Umbilical cord (tissue), 2 donors: ENCODE data around the gene MACROD2. TPM values are rescaled to one million over a fixed set of nuclear protein-coding genes. Genes with fewer than 3 reads are reported as not detected.
"Not testable (repeated sequence)": the region's sequence is repeated elsewhere in the genome, so short reads cannot be mapped to it uniquely, and the experiment has no call there.

Experiments used
- DNase-seq: peaks from one replicate; pipeline ENCODE4 v3.0.0-alpha.2; 2015; ENCODE audit warnings: low spot score
- total RNA-seq: library from RNA; depleted of rRNA; stranded (reverse); fragments of >200 nt; gene quantifications from one replicate; pipeline ENCODE4 v1.2.3, GENCODE V29; 2014; ENCODE audit warnings: low replicate concordance; ENCODE audit not compliant: insufficient read depth

Gene MACROD2
- total RNA-seq, 1 donor from 2014 or later = 69.6 TPM

DNA sequence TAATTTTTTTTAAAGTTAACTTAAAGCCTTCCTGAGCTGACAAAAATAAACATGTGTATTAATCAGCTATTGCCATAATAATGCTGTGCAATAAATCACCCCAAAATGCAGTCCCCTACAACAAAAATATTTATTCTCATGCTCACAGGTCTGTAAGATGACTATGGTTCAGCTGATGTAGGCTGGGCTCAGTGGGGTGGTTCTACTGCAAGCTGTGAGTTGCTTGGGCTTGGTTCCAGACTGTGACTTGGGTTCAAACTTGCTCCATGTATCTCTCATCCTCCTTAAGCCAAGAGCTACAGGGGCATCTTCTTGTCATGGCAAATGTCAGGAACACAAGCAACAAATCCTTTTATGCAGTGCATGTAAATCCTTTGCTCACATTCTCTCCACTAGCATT, 1933.6 kb downstream of the MACROD2 start:
- no peak for DNase-seq

DNA sequence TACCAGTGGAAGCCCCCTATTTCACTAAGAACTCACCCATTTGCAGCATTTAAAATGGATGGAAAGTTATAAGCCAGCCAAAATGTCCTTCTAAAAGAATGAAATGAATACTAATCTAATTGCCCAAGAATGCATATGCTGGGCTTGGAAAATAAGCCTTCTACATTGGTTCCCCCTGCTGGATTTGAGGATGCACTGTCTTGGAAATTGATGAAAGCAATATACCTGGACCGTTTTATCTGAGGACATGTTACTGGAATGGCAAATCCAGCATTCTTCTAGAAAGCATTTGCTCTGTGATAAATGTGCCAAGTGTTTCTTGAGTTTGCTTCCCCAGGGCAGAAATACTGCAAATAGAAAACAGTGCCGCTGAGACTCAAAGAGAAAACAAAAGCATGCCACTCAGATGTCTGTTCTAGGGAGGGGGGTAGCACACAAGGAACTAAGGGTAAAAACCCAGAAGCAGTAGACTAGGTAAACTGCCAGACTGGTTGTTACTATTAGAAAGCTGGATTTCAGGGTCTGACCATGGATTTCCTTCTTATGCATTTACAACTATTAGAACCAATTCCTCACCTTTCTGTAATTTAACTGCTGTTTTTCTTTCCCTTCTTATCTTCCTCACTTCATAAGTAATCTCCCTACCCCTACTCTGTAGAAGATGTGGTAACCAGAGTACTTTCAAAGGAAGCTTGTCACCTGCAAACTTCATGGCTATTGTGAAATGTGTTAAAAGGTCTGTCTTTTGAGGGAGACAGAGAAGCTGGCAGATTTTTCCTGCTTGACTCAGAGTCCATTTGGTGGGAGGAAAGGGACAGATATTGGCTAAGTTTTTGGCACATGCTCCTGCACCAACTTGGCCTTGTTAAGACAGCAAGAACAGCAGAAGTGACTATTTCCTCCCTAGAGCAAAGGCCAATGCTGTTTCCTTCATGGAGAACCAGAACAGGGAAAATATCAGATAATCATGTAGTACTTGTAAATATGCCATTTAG, 1935.3 kb downstream of the MACROD2 start:
- DNase-seq = peak; percentile 68

DNA sequence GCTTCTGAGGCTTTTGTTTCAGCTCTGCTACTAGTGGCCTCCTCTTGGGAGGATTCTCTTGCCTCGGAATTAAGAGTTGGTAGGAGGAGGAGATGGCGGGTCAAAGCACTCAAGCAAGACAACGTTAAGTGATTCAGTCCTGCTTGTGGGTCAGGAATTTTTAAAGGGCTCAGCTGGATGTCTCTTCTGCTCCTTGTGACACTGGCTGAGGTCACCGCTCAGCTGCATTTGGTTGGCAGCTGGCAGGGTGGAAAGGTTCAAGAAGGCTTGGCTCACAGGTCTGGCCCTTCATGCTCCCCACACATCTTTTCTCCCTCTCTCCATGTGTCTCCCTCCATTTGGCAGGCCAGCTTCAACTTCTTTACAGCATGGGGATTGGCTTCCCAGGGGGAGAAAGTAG, 1936.6 kb downstream of the MACROD2 start:
- DNase-seq = no peak

DNA sequence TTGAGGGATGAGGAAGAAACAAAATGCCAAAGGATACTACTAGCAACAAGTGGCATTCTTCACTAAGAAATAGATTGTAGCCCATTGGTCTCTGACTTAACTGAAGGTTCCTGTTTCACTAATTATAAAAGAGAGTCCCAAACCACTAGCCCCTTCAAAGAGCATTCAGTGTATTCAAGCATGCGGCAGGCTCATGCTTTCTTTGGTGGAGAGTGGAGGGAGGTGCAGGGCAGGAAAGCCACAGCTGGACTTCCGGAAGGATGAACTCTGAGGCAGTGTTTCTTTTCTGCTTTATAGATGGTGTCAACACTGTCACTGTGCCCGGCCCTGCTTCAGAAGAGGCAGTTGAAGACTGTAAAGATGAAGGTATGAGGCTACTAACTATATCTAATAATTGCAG, 1941.9 kb downstream of the MACROD2 start:
- no peak for DNase-seq

DNA sequence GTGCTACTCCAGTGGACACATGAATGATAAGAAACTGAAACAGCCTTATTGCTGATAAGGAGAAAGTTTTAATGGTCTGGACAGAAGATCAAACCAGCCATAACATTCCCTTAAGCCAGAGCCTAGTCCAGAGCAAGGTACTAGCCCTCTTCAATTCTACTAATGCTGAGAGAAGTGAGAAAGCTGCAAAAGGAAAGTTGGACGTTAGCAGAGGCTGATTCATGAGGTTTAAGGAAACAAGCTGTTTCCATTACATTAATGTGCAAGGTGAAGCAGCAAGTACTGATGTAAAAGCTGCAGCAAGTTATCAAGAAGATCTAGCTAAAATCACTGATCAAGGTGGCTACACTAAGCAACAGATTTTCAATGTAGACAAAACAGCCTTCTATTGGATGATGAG, 1943.5 kb downstream of the MACROD2 start:
- no peak for DNase-seq

DNA sequence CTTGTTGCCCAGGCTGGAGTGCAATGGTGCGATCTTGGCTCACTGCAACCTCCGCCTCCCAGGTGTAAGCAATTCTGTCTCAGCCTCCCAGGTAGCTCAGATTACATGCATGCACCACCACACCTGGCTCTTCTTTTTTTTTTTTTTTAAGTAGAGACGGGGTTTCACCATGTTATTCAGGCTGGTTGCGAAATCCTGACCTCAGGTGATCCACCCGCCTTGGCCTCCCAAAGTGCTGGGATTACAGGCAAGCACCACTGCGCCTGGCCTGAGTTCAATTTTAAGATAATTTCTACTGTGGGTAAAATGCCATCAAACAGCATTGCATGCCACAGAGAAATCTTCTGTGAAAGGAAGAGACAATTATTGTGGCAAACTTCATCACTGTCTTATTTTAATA, 1944.8 kb downstream of the MACROD2 start:
- DNase-seq = no peak

DNA sequence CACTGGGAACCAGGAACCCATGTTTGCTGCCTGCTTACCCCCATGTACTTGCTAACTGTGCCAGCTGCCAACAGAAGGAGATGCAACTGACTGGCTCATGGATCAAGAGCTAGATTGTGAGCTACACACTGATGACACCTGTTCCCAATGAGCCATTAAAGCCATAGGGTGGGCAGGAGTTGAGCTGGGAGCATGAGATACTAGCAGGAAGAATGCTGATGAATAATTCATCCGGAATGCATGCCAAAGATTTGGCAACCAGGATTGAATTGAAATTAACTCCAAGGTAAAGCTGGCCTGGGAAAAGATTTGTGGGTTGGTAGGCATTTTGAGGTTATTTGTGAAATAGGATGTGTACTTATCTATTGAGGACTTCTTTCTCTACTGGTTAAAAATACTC, 1946.8 kb downstream of the MACROD2 start:
- DNase-seq = no peak

DNA sequence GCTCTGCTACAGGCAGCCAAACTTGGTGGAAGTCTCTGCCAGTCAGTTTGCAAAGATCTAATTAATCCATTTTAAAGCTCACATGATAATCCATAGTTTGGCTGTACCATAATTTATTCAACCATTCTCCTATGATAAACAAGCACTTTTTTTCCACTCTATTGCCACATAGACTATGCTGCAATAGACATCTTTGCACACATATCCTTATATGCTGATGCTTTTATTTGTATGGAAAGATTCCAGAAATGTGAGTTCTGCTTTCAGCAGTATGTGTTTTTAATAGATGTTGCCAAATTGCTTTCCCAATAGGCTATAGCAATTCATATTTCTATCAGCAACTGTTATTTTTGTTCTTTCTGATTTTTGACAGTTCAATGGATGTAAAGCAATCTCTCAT, 1950.0 kb downstream of the MACROD2 start:
- no peak for DNase-seq

DNA sequence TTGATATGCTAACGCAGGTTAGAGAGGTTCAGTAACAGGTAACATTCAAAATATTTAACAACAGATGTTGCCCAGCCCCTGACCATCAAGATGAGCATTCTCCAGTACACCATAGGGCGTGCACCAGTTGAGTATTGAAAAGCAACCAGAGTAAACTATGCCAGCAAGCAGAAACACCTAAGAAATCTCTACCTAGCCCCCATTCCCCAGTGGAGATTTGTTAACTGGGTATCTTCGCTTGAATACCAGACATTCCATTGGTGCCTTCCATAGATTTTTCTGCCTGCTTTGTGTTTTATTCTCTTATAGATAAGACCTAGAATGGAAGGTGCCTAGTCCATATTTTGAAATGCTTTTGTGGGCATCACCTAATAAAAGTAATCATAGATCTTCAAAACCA, 1954.1 kb downstream of the MACROD2 start:
- DNase-seq = no peak

DNA sequence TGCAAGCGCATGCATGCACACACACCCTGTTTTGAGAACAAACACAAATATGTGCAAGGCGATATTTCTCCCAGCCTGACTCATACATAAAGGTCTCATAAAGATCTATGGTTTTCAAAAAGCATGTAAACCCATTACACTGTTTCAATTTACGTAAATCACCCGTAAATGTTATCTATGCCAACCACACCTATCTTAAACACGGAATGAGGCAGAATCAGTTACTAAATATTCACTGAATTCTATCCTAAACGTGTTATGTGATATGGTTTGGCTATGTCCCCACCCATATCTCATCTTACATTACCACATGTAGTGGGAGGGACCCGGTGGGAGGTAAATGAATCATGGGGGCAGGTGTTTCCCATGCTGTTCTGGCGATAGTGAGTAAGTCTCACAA, 1956.3 kb downstream of the MACROD2 start:
- DNase-seq = no peak

DNA sequence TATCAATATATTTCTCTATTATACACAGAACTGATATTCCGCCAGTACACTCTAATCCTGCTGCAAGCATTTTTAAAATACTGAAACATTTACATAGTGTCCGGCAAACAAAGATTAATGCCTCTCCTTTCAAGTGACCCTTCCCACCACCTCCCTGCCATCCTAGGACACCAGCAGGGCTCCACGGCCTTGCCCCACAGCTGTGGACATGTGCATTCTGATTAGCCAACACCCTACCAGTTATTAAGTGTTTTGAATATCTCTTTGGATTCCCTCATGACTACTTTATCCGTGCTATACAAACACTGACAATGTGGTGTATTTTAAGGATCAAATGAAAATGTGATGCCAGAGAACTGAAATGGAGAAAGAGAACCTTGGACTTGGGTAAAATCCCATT, 1962.8 kb downstream of the MACROD2 start:
- no peak for DNase-seq

DNA sequence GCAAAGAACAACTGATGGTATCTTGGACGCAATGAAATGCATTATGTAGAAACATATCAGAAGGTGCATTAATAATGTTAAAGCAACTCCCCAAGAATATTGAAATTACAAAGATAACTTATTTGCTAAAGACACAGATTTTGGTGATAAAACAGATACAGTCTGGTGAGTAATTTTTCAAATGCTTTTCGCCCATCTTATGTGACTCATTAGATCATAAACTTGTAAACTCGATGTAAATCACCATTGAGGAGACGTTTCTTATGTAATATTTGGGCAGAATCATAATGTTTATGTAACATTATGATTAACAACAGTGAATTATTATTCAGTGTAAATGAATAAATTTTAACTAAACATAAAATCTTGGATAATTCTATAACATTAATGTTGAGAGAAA, 1969.8 kb downstream of the MACROD2 start:
- DNase-seq = no peak

DNA sequence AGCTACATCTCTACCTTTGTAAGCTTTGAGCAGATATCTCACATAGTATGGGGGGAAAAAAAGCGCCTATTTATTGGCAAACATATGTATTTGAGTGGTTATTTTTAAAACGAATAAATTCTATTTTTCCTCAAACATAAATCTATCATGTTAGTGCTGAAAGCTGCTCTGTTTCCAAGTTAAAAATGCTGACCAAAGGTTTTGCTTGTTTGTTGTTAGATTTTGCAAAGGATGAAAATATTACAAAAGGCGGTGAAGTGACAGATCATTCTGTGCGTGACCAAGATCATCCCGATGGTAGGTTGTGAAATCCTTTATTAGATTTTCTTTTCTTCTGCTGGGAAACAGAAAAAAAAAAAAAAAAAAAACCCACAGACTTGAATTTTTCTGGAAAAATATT, 1972.0 kb downstream of the MACROD2 start:
- no peak for DNase-seq

DNA sequence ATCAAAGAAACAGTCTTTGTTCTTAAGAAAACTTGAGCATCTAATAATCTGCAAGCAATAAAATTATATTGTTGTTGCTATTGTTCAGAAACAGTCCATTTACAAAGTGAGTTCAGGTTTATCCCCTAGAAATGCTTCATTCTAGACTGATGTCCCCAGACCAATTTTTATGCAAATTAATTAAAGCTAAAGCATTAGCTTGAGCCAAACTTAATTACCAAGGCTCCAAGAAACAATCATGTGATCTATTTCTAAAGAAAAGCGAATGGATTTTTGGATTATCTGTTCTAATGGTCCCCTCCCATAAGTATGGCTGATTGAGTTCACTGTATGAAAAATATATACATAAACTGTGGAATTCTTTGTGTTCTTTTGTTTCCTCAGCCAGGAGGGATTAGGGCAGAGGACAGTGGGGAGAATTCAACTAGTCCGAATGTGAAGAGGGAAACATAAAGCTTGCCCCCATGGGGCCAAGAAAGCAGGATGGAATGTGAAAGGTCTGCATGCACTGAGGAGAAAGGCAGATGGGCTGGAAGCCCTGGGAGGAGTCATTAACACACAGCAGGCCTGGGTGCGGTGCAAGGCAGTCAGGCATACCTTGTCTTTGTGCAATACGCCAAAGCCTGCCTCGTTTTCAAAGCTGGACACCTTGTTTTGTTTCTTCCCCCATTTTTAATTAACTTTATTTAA, 1980.9 kb downstream of the MACROD2 start:
- no peak for DNase-seq

DNA sequence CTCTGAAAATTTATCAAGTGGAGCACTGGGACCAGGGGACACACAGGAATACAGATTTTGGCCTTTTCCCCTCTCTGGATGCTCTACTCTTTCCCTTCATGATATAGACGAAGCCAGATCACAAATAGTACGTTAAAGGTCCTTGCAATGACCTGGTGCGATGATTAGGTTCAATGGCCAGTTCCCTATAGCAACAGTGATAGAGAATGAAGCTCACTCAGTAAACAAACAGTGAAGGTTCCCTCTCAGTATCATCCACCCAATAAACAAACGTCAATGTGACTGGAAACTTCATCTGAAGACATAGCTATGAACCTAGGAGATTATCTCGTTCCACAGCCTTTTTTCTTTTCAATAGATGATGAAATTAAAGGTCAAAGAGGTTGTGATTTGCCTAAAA, 1981.7 kb downstream of the MACROD2 start:
- DNase-seq = no peak

DNA sequence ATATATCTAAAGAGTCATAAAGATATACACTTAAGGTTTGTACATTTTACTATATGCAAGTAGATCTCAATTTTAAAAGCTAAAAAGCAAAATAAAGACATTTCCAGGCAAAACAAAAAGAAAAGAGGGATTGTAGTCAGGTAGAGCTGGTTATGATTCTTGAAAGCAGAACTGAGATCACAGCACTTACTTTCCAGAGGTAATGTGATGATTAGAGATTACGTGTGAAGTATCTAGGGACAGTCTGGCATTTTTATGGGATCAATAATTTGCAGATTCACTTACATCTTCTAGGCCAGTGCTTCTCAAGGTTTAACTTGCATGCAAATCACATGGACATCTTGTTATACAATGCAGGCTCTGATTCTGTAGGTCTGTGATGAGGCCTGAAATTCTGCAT, 1982.4 kb downstream of the MACROD2 start:
- DNase-seq = no peak

DNA sequence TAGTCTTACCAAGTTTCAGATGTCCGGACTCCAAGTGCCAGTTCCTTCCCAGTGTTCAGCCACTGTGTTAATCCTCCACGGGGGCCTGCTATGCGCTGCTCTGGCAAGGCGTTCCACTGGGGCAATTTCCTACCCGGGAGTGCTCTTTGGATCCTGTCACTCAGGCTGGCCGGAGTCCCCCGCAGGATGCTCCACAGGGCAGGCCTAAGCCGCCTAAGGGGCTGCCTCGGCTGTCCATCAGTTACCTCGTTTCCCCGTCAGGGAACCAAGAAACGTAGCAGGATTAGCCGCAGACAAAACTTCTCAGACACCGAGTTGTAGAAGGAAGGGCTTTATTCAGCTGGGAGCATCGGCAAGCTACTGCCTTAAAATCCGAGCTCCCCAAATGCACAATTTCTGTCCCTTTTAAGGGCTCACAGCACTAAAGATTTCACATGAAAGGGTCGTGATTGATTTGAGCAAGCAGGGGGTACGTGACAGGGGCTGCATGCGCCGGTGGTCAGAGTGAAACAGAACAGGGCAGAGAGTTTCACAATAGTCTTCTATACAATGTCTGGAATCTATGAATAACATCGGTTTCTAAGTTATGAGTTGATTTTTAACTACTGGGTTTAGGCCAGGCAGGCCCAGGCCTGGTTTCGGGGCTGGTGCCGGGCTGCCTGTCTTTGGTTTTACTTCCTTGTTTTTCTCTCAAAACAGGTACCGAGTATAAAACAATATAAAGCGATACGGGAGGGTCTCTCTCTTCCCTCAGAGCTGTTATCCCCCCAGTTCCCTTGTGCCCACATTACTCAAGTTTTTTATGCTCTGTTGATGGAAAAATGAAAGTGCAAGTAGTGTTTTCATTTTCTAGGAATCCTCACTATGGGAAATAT, 1990.4 kb downstream of the MACROD2 start:
- DNase-seq = not testable (repeated sequence)

DNA sequence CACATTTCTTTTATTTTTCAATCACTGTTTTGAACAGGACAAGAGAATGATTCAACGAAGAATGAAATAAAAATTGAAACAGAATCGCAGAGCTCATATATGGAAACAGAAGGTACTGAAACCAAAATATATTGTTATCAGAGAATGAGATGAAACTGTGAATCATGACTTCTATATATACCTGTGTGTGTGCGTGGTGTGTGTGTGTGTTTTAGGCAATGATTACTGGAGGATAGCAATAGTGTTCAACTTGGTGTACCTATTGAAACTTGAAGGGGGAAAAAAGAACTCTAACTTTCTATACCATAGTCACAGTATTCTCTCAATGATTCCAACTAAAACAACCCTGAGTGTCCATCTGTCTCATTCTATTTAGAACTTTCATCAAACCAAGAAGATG, 1991.4 kb downstream of the MACROD2 start:
- no peak for DNase-seq

DNA sequence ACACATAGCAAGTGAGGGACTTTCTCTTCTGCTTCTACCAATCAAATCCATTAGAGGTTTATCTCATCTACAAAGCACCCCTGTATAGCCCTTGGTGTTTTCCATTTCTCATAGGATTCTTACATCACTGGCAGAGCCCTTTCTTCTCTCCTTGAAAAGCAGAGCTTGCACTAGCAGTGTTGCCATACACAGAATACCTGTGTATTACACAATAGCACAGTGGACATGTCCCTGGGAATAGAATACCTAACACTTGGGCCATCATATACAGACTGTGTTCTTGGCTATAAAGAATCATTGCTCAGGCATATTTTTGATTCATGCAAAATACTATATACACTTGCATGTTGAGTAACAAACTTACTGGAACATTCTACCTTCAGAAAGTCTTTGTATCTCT, 1996.0 kb downstream of the MACROD2 start:
- no peak for DNase-seq

DNA sequence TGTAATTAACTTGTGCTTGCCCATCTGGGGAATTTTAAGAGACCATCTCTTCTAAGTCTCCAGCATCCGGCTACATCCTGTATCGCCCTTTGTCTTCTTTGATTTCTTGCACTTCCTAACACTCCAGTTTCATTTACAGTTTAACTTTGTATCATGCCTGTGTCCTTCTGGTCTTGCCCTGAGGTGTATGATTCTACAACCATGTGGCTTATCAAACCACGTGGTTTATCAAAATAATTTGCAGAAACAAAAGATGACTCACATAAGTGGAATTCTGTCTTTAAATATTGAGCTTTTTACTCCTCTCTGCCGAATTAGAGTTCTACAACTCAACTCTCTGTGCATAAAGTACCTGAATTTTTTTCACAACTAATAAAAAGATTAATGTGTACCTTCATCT, 1997.2 kb downstream of the MACROD2 start:
- DNase-seq = no peak

DNA sequence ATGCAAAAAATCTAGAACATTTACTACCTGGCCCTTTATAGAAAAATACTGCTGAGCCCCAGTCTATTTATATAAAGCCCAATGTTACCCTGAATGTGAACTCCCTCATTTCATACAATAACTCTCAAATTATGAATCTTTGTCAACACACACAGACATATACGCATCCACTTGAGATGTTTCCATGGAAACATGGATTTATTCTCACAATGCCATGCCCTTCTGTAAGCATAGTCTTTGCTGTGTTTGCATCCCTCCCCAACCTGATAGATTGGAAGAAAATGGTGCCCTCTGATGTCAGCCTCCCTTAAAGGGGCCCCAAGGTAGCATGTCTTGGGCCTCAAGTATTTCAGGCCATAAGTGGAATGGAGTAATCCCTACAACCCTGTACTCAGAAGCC, 2004.8 kb downstream of the MACROD2 start:
- no peak for DNase-seq

DNA sequence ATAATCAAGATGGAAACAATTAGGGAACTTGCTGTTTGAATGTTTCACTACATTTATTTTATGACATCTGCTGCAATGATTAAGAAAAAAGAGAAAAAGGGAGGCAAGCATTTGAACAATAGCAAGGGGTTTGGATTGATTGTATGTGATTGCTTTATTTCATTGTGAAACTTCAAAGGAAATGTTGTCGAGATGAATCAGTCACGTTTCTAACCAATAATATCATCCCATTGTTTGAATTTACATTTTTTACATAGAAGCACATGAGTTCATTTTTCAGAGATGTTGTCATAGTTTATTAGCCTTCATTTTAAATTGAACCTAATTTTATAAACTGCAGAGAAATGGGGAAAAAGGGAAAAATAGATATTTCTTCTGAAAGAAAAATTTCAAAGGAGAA, 2006.0 kb downstream of the MACROD2 start:
- DNase-seq = no peak
